ENCODE measurements around the gene GLI3. TPM values are rescaled to one million over a fixed set of nuclear protein-coding genes. Genes with fewer than 3 reads are reported as not detected.
A peak's percentile ranks its signal among the peaks of the same experiment; 100 is the strongest.

Gene GLI3
- total RNA-seq, 1 experiment from 2014 or later, result 45.0 TPM

- Histone ChIP-seq H3K18ac (ENCODE audit: insufficient read length, low read depth, low read length) (no peak overlapping the region), H3K79me1 (ENCODE audit: insufficient read depth, low read depth, low read length, poor library complexity, severe bottlenecking) (no peaks in the 10 kb centered on the region), H3K4me1 (ENCODE audit: insufficient read depth, low read length) (no peaks in the 10 kb centered on the region), H3K4me2 (ENCODE audit: insufficient read depth, insufficient read length, low read length) (no peak overlapping the region), H3K4ac (ENCODE audit: low read depth, low read length) (no peak overlapping the region), H3K23ac (ENCODE audit: insufficient read length, low read depth, low read length) (no peak overlapping the region), H2BK15ac (ENCODE audit: low read depth, low read length) (no peak overlapping the region), H2BK5ac (ENCODE audit: insufficient read length, low read length) (no peak overlapping the region), H2AFZ (ENCODE audit: low read length) (no peak overlapping the region), H2BK12ac (ENCODE audit: insufficient read length, low read depth, low read length) (no peak overlapping the region), H4K20me1 (ENCODE audit: control insufficient read depth, insufficient read depth, insufficient read length) (no peaks in the 10 kb centered on the region), H3K56ac (ENCODE audit: insufficient read length, low read depth, low read length) (no peak overlapping the region), H4K5ac (ENCODE audit: insufficient read length, low read depth, low read length) (peak overlapping the region; percentile 1), H3K9ac (ENCODE audit: extremely low read depth, insufficient read length, low read length) (no peak overlapping the region), H3K23me2 (ENCODE audit: insufficient read length, low read depth, low read length, poor library complexity, severe bottlenecking) (no peaks in the 10 kb centered on the region), H3K79me2 (ENCODE audit: insufficient read depth, low read length) (no peaks in the 10 kb centered on the region), H3K27me3 (ENCODE audit: insufficient read depth, low read length) (no peaks in the 10 kb centered on the region), H3K9me3 (ENCODE audit: control insufficient read depth, low read depth, low read length) (no peaks in the 10 kb centered on the region), H2AK5ac (ENCODE audit: insufficient read length, low read length) (no peak overlapping the region), H3T11ph (ENCODE audit: low read length) (no peak overlapping the region), H4K8ac (replicated peaks; ENCODE audit: insufficient read length, low read depth, low read length) (no peak overlapping the region), H2BK120ac (ENCODE audit: low read depth, low read length, poor library complexity, severe bottlenecking) (no peak overlapping the region), H3K27ac (ENCODE audit: insufficient read length, low read depth, low read length) (no peak overlapping the region), H2BK20ac (ENCODE audit: low read depth, low read length, poor library complexity, severe bottlenecking) (no peak overlapping the region), H4K91ac (ENCODE audit: insufficient read length, low read depth, low read length) (no peak overlapping the region), H3K14ac (ENCODE audit: insufficient read depth, low read length) (no peak overlapping the region)
- no peak for TF ChIP-seq CTCF (conservative IDR thresholded peaks at IDR 0.05)
- no peak overlapping the region for H3K4me3 Mint-ChIP-seq
- peaks cover 15 to 17% of the 10 kb centered on the region in 2 experiments for H3K4me1 Mint-ChIP-seq
- no CpG with 5 or more reads among the region's 3 CpGs for WGBS (ENCODE audit: extremely low coverage, insufficient read length, low lambda C conversion rate)
- peaks cover 5 to 13% (median 11%) of the 10 kb centered on the region in 3 experiments; a peak in 5 of 7 replicates for H3K36me3 Mint-ChIP-seq (ENCODE audit: insufficient read depth in 1 of 3, low read depth in 3 of 3)
- no peak for DNase-seq
- H3K9me3 Mint-ChIP-seq, result no peaks in the 10 kb centered on the region; a peak in 1 of 5 replicates
- no peaks in the 10 kb centered on the region for H3K27me3 Mint-ChIP-seq (ENCODE audit: low read depth)
- peak overlapping the region in 2 of 3 experiments; percentile 87 to 96; a peak in 5 of 7 replicates for H3K27ac Mint-ChIP-seq
Measured at GRCh38 chr7:41977661-41978060, 259.3 kb downstream of the GLI3 start.
